ENCODE measurements around the gene NRARP.
A peak's percentile ranks its signal among the peaks of the same experiment; 100 is the strongest.

NRARP gene

DNA sequence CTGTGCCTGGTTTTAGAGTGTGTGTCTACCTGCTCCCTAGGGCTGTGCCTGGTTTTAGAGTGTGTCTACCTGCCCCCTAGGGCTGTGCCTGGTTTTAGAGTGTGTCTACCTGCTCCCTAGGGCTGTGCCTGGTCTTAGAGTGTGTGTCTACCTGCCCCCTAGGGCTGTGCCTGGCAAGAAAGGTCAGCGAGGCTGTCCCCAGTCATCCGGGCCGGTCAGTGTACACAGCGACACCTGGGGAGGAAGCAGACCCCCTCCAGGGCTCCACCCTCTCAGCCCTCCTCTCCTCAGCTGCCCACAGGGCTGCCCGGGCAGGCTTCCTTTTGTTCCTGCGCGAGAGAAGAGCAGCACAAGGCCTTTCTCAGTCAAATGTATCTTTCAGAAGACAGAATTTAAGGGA is 4.1 kb downstream of the NRARP start:
- no peak for DNase-seq

DNA sequence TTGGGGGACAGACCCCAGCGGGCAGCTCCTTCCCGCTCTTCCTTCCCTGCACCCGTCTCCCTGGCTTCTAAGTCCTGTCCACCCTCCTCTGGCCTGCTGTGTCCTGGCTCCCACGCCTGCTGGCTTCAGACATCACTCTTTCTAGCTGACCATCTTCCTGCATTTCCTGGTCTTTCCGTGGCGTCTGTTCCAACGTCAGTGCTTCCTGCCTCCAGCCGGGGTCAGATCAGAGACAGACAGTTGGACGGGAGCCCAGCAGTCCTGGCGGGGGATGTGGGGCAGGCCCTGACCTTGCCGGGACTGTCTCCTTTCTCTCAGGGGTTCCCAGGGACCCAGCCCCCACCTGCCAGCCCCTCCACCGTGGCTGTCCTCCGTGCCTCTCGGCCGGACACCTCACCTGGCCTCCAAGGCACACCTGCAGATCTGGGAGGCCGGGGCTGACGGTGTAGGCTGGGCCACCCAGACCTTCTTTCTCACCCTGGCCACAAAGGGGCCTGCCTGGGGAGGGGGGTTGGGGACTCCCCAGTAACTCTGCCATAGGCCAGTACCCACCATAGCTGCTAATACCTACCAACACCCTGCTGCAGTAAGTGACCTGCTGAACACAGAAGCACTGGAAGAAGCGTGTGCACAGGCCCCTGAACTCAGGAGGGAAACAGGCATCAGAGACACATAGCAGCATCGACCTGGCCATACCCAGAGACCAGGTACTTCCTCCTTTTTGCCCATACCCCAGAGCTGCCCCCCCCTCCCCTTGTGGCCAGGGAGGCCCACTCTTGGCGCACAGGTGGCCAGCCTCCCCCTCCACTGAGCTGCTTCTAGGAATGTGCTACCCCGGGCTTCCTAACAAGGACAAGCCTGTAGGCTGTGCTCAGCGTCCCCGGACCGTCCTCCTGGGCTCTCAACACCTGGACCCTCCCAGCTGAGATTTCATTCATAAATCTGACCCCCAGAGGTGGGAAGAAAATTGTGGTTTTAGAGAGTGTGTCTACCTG is 5.1 kb downstream of the NRARP start:
- DNase-seq: peak; percentile 54

DNA sequence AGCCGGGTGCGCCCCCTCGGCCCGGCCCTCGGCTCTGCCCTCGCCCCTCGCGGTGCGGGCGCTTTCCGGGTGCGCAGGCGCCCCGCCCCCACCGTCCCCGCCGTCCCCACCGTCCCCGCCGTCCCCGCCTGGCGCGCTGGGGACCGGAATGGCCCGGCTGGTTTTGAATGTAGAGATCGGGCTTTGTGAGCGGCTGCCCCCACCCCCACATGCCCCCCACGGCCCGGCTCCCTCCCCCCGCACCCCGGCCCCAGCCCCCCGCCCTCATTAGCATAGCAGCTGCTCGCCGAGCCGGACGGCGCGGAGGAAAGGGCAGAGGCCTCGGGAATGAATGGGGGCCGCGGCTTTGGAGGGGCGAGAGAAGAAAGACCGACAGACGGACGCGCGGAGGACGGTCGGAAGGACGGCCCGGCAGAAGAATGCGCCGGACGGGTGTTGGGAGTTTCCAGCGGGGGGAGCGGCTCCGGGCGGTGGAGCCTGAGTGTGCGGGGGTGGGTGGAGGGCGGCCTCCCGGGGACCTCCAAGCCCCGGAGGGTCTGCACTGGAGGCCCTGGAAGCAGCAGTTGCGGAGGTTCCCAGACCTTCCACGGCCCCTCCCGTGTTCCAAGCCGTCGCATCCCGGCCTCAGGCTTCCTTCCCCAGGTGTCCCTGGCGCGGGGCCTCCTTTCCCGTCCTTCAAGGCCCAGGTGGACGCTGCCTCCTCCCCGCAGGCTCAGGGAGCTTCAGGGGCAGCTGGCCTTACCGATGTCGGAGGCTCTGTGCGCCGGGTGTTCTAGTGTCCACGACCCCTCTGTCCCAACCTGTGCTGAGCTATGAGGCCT is 6.0 kb downstream of the NRARP start:
- DNase-seq: peak; percentile 34

GRCh38 chr9:137295238-137295811 is 6.7 kb downstream of the NRARP start:
- DNase-seq: peak; percentile 34

GRCh38 chr9:137294681-137295237 is 7.3 kb downstream of the NRARP start:
- peak; percentile 24 for DNase-seq

DNA sequence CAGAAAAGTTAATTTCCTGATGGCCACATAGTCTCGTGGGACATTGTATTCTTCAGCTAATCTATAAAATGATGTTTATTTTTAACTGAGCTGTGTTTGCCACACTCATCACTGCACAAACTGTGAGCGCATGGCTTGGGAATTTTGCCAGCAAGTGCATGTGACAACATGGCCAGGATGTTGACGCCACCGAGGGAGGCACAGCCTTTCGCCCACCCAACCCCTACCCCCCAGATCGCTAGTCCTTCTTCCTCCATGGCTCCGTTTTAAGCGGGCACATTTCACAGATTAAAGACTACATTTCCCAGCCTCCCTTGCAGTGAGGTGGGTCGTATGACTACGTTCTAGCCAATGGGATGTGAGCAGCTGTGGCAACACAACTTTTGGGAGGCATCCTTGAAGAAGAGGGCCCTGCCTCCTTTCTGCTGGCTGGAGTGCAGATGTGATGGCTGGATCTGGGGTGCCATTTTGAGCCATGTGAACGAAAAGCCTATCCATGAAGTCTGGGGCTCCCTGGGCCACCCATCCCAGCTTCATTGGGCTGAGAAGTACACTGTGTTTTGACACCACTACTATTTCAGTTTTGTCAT is 7.9 kb downstream of the NRARP start:
- peak; percentile 20 for DNase-seq

DNA sequence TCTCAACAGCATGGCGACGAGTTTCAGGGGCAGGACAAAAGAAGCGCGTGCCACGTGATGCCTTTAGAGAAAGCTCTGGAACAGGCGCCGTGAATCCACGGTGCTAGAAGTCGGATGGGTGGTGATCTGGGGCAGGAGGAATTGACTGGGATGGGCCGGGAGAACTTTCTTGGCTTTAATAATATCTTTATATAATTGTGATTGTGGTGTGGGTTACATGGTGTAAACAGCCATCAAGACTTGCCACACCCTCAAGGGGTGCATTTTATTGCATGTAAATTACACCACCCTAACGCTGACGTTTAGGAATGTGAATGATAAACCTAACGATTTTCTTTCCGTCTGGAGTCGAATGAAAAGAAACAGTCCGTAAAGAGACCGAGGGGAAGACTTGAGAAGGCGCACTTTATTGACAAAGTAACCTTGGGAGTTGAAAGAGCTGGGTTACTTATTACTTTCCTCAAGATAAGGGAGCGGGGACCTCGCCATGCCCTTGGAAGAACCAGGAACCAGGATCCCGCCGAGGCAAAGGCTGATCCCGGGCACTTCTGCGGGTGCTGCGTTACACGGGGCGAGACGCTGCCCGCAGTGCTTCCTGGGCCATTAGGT is 8.5 kb downstream of the NRARP start:
- no peak for DNase-seq

- no peak for DNase-seq
These were observed 9.0 kb downstream of the NRARP start for GRCh38 chr9:137293094-137293481.

GRCh38 chr9:137286975-137287383 is 15.1 kb downstream of the NRARP start:
- DNase-seq: no peak

DNA sequence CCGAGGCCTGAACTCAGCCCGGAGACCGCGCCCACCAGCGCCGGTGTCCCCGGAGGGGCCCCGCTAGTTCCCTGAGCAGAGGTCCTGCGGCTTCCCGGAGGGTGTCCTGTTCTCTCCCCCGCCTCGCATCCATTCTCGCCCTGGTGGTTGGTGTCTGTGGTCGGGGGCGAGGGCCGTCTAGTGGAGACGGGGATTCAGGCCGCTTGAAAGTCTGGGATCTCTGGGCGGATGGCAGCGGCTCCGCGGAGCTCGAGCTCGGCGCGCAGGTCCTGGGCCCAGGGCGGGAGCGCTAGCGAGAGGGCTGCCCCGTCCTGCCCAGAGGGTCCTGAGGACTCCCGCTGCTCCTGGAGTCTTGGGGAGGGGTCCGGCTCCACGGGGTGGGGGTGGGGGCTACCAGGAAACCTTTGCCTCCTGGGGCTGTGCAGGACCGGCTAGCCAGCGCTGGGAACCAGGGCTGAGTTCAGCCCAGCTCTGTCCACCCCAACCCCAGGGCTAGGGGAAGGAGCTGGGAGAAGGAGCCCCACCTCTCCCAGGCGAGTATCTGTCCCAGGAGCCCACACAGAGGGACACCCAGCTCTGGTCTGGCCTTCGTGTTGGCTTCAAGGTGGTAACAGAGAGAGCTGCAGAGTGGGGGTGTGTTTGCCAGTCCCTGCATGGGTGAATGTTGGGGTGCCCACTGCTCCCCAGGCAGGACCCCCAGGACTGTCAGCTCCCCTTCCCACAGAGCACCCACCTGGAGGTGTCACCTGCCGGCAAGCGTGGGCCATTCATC is 20.5 kb downstream of the NRARP start:
- DNase-seq: peak; percentile 33

- no peak for DNase-seq
These were observed 21.4 kb downstream of the NRARP start for GRCh38 chr9:137280474-137281344.

DNA sequence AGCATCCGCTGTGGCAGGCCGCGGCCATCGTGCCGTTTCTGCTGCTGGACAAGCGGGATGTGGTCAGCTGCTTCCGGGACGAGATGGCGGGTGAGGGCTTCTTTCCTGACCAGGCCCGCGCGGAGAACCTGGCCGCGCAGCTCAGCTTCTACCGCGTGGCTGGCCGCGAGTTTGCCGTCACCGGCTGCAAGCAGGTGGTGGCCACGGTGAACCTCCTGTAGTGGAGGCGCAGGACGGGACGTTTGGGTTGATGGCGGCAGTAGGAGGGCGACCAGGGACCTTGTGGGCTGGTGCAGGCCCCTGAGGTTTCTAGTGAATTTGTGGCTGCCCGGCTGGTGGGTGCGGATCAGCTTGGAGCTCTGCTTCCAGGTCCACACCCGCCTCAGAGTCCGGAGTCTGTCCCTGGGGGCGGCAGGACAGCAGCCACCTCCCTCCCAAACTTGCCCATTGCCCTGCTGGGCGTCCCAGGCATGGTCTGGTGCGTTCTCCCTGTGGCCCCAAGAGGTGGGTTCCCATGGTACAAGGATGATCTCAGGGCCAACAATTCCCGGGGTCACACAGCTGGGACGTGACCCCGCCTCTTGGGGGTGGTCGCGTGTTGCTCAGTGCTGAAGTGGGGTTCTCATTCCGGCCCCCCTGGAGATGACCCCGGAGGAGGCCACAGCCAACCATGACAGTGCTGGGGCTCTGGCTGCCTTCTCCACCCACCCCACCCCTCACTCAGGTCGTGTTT is 22.2 kb downstream of the NRARP start:
- no peak for DNase-seq

- no peak for DNase-seq
These were observed 23.1 kb downstream of the NRARP start for GRCh38 chr9:137278721-137279711.

DNA sequence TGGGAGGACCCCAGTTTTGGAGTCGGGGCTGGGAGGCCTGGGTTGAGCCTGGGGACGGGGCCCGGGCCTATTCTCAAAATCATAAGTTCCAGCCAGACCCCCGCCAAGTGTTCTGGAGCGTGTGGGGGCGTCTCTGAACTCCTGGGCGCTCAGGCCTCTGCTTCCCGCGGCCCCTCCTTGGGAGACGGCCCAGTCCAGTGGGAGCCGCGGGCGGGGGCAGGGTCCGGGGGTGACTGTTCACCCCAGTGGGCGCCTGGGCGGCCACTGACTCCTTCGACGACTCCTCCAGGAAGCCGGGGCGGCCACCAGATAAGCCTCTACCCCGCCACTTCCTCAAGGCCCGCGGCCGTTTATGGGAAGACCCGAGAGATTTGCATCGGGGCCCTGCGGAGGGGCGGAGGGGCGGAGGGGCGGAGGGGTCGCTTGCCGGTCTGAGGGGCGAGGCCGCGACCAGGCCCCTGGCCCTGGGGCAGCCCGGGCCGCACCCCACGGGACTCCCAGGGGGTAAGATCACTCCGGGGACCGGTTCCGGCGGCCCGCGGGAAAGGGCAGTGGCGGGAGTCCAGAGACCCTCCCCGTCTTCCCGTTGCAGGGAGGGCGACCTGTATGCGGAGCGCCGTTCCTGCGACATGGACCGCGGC is 23.9 kb downstream of the NRARP start:
- DNase-seq: peak; percentile 40

- peak; percentile 73 for DNase-seq
These were observed 24.6 kb downstream of the NRARP start, which contains the start of gene TOR4A for GRCh38 chr9:137277329-137278041. TOR4A (plus strand) TSS chr9:137277726; CDS start chr9:137278690, 964 bp downstream.

- peak; percentile 86 for DNase-seq
These were observed 25.4 kb downstream of the NRARP start for GRCh38 chr9:137276473-137277328.
